ENCODE measurements around the gene PIEZO1. TPM values are rescaled to one million over a fixed set of nuclear protein-coding genes. Genes with fewer than 3 reads are reported as not detected.

PIEZO1 gene
- total RNA-seq, 1 experiment from 2014 or later, result 71.1 TPM

GRCh38 chr16:88672776-88673175, 112.2 kb downstream of the PIEZO1 start:
- H3K14ac ChIP-seq (ENCODE audit: insufficient read depth, low read length), result no peak overlapping the region

More at GRCh38 chr16:88672776-88673175, 112.2 kb downstream of the PIEZO1 start:
- H3K4me2 ChIP-seq (ENCODE audit: insufficient read depth, insufficient read length, low read length), result no peak overlapping the region
- H2BK12ac ChIP-seq (ENCODE audit: insufficient read length, low read depth, low read length), result no peak overlapping the region
- no peak overlapping the region for H4K5ac ChIP-seq (ENCODE audit: insufficient read length, low read depth, low read length)
- H3K18ac ChIP-seq (ENCODE audit: insufficient read length, low read depth, low read length), result no peak overlapping the region
- H3K4ac ChIP-seq (ENCODE audit: low read depth, low read length), result no peak overlapping the region
- H3K56ac ChIP-seq (ENCODE audit: insufficient read length, low read depth, low read length), result no peak overlapping the region
- no peaks in the 10 kb centered on the region for H3K79me1 ChIP-seq (ENCODE audit: insufficient read depth, low read depth, low read length, poor library complexity, severe bottlenecking)
- WGBS (ENCODE audit: extremely low coverage, insufficient read length, low lambda C conversion rate), result no CpG with 5 or more reads among the region's 11 CpGs
- TF ChIP-seq CTCF (conservative IDR thresholded peaks at IDR 0.05), result peak; percentile 74
- H3K4me3 Mint-ChIP-seq, result no peak overlapping the region; a peak in 1 of 5 replicates
- H3K27ac ChIP-seq (ENCODE audit: insufficient read length, low read depth, low read length), result no peak overlapping the region
- H2BK120ac ChIP-seq (ENCODE audit: low read depth, low read length, poor library complexity, severe bottlenecking), result no peak overlapping the region
- peak; percentile 86 for DNase-seq
- H3K9me3 Mint-ChIP-seq, result peaks cover 3% of the 10 kb centered on the region in 2 experiments; a peak in 2 of 5 replicates
- no peaks in the 10 kb centered on the region; the same call in 1 of the 2 replicates for H3K27me3 Mint-ChIP-seq (ENCODE audit: low read depth)
- no peaks in the 10 kb centered on the region for H4K20me1 ChIP-seq (ENCODE audit: control insufficient read depth, insufficient read depth, insufficient read length)
- no peaks in the 10 kb centered on the region for H3K4me1 ChIP-seq (ENCODE audit: insufficient read depth, low read length)
- H3K9ac ChIP-seq (ENCODE audit: extremely low read depth, insufficient read length, low read length), result no peak overlapping the region
- no peak overlapping the region for H2BK20ac ChIP-seq (ENCODE audit: low read depth, low read length, poor library complexity, severe bottlenecking)
- no peak overlapping the region for H2BK15ac ChIP-seq (ENCODE audit: low read depth, low read length)
- no peak overlapping the region for H3T11ph ChIP-seq (ENCODE audit: low read length)
- H3K27me3 ChIP-seq (ENCODE audit: insufficient read depth, low read length), result no peaks in the 10 kb centered on the region
- H3K36me3 Mint-ChIP-seq (ENCODE audit: insufficient read depth in 1 of 3, low read depth in 3 of 3), result peaks cover 6 to 21% (median 6%) of the 10 kb centered on the region in 3 experiments
- H3K23ac ChIP-seq (ENCODE audit: insufficient read length, low read depth, low read length), result no peak overlapping the region
- no peak overlapping the region for H2AK5ac ChIP-seq (ENCODE audit: insufficient read length, low read length)
- no peak overlapping the region for H2BK5ac ChIP-seq (ENCODE audit: insufficient read length, low read length)
- peak overlapping the region in 2 of 3 experiments; percentile 63 to 79; a peak in 2 of 7 replicates for H3K27ac Mint-ChIP-seq
- no peaks in the 10 kb centered on the region for H3K79me2 ChIP-seq (ENCODE audit: insufficient read depth, low read length)
- H4K8ac ChIP-seq (replicated peaks; ENCODE audit: insufficient read length, low read depth, low read length), result no peak overlapping the region
- H4K91ac ChIP-seq (ENCODE audit: insufficient read length, low read depth, low read length), result no peak overlapping the region
- no peaks in the 10 kb centered on the region for H3K9me3 ChIP-seq (ENCODE audit: control insufficient read depth, low read depth, low read length)
- peaks cover 6 to 7% of the 10 kb centered on the region in 2 experiments for H3K4me1 Mint-ChIP-seq
- H2AFZ ChIP-seq (ENCODE audit: low read length), result no peak overlapping the region
- H3K23me2 ChIP-seq (ENCODE audit: insufficient read length, low read depth, low read length, poor library complexity, severe bottlenecking), result no peaks in the 10 kb centered on the region
